ENCODE data around the gene DENND6B.
"Not testable (repeated sequence)": the region's sequence is repeated elsewhere in the genome, so short reads cannot be mapped to it uniquely, and the experiment has no call there.

DENND6B gene

DNA sequence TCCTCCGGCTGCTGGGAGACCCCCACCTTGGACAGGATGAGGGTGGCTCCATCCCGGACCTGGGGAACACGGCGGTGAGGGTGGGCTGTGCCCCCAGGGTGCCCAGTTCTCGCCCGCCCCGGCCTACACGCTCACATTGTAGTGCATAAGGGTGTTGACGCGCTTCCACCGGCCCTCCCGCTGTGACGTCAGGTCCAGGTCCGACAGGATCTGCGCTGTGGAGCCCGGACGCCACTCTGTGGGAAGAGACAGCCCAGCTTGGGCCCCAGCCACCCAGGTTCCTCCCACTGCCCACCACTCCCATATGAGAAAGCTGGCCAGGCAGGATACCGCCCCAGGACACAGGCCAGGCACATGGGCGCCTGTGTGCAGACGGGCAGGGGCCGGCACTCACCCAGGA, 48.4 kb downstream of the DENND6B start:
- H3K9me3 Mint-ChIP-seq, result no peaks in the 10 kb centered on the region
- DNase-seq (no peak), ATAC-seq (replicated peaks) (no peak)
- H3K36me3 Mint-ChIP-seq (ENCODE audit: insufficient read depth), result peaks cover 15% of the 10 kb centered on the region
- H3K27me3 Mint-ChIP-seq, result peaks cover 0 to 7% of the 10 kb centered on the region in 2 donors
- peaks cover 4 to 7% of the 10 kb centered on the region in 2 donors for H3K4me1 Mint-ChIP-seq (ENCODE audit: low read depth in 2 of 2)
- H3K4me3 Mint-ChIP-seq, result no peak overlapping the region
- no peak overlapping the region for H3K27ac Mint-ChIP-seq

- no peaks in the 10 kb centered on the region for H3K9me3 Mint-ChIP-seq
- H3K4me3 Mint-ChIP-seq, result no peak overlapping the region
- no peak overlapping the region for H3K27ac Mint-ChIP-seq
- peaks cover 0 to 7% of the 10 kb centered on the region in 2 donors for H3K27me3 Mint-ChIP-seq
- DNase-seq (no peak), ATAC-seq (replicated peaks) (no peak)
- peaks cover 15% of the 10 kb centered on the region for H3K36me3 Mint-ChIP-seq (ENCODE audit: insufficient read depth)
- H3K4me1 Mint-ChIP-seq (ENCODE audit: low read depth in 2 of 2), result peaks cover 4 to 8% of the 10 kb centered on the region in 2 donors
Observed at GRCh38 chr22:50277761-50278160, 49.1 kb downstream of the DENND6B start.

- H3K9me3 Mint-ChIP-seq, result no peaks in the 10 kb centered on the region
- H3K4me3 Mint-ChIP-seq, result no peak overlapping the region
- H3K27me3 Mint-ChIP-seq, result peaks cover 0 to 7% of the 10 kb centered on the region in 2 donors
- H3K27ac Mint-ChIP-seq, result no peak overlapping the region
- peaks cover 4 to 10% of the 10 kb centered on the region in 2 donors for H3K4me1 Mint-ChIP-seq (ENCODE audit: low read depth in 2 of 2)
- peaks cover 15% of the 10 kb centered on the region for H3K36me3 Mint-ChIP-seq (ENCODE audit: insufficient read depth)
- ATAC-seq (replicated peaks), result peak; percentile 75
- DNase-seq, result peak; percentile 35 to 44 (median 41)
Observed at GRCh38 chr22:50276143-50276542, 50.7 kb downstream of the DENND6B start.

GRCh38 chr22:50275181-50276055, 51.4 kb downstream of the DENND6B start:
- no peaks in the 10 kb centered on the region for H3K9me3 Mint-ChIP-seq
- DNase-seq, result no peak
- no peak overlapping the region for H3K27ac Mint-ChIP-seq
- peak overlapping the region in 1 of 2 donors; percentile 25 for H3K4me3 Mint-ChIP-seq
- H3K4me1 Mint-ChIP-seq (ENCODE audit: low read depth in 2 of 2), result peaks cover 8 to 13% of the 10 kb centered on the region in 2 donors
- peaks cover 12% of the 10 kb centered on the region for H3K36me3 Mint-ChIP-seq (ENCODE audit: insufficient read depth)
- peaks cover 0 to 7% of the 10 kb centered on the region in 2 donors for H3K27me3 Mint-ChIP-seq
- ATAC-seq (replicated peaks), result no peak

DNA sequence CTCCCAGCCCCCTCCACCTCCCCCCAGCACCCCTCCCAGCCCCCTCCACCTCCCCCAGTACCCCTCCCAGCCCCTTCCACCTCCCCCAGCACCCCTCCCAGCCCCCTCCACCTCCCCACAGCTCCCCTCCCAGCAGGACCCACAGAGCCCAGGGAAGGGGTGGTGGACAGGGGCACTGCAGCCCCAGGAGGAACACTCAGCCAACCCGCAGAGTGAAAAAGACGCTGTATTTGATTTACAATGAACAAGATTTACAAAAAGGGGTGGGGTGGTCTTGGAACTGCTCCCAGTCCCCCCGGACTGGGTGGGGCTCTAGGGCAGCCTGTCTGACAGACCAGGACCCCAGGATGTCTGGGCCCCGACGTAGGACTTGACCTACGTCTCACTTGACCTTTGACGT, 52.0 kb downstream of the DENND6B start:
- Mint-ChIP-seq H3K4me1 (ENCODE audit: low read depth in 2 of 2) (peaks cover 8 to 13% of the 10 kb centered on the region in 2 donors), H3K36me3 (ENCODE audit: insufficient read depth) (peaks cover 12% of the 10 kb centered on the region), H3K9me3 (no peaks in the 10 kb centered on the region), H3K4me3 (no peak overlapping the region), H3K27ac (no peak overlapping the region), H3K27me3 (peaks cover 0 to 7% of the 10 kb centered on the region in 2 donors)
- ATAC-seq (replicated peaks), result no peak
- DNase-seq, result no peak

- no peak overlapping the region for H3K27ac Mint-ChIP-seq
- DNase-seq (peak in 2 of 3 experiments; percentile 27 to 28), ATAC-seq (replicated peaks) (no peak)
Observed at GRCh38 chr22:50274311-50274710, 52.5 kb downstream of the DENND6B start.

DNA sequence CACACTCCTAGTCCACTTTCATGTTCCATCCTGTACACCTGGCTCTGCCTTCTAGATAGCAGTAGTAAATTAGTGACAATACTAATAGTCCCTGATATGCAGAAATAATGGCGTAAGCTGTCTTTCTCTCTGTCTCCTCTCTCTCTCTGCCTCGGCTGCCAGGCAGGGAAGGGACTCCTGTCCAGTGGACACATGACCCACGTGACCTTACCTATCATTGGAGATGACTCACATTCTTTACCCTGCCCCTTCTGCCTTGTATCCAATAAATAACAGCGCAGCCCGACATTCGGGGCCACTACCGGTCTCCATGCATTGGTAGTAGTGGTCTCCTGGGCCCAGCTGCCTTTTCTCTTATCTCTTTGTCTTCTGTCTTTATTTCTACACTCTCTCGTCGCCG, 53.0 kb downstream of the DENND6B start:
- not testable (repeated sequence) for DNase-seq, H3K4me3 Mint-ChIP-seq
- H3K4me1 Mint-ChIP-seq (ENCODE audit: low read depth in 2 of 2), result peaks cover 8 to 13% of the 10 kb centered on the region in 2 donors

More at GRCh38 chr22:50274311-50274710, 52.5 kb downstream of the DENND6B start:
- H3K36me3 Mint-ChIP-seq (ENCODE audit: insufficient read depth), result peaks cover 12% of the 10 kb centered on the region
- peaks cover 8 to 13% of the 10 kb centered on the region in 2 donors for H3K4me1 Mint-ChIP-seq (ENCODE audit: low read depth in 2 of 2)
- no peaks in the 10 kb centered on the region for H3K9me3 Mint-ChIP-seq
- peaks cover 0 to 7% of the 10 kb centered on the region in 2 donors for H3K27me3 Mint-ChIP-seq
- H3K4me3 Mint-ChIP-seq, result no peak overlapping the region

GRCh38 chr22:50273352-50273751, 53.5 kb downstream of the DENND6B start:
- not testable (repeated sequence) for DNase-seq; H3K27me3 Mint-ChIP-seq; ATAC-seq (replicated peaks); H3K9me3 Mint-ChIP-seq; H3K4me3 Mint-ChIP-seq
- Mint-ChIP-seq H3K4me1 (ENCODE audit: low read depth in 2 of 2) (peaks cover 8 to 13% of the 10 kb centered on the region in 2 donors), H3K36me3 (ENCODE audit: insufficient read depth) (peaks cover 12% of the 10 kb centered on the region), H3K27ac (peak overlapping the region in 1 of 2 donors; percentile 33)

More for the DNA sequence above, 53.0 kb downstream of the DENND6B start:
- Mint-ChIP-seq H3K36me3 (ENCODE audit: insufficient read depth) (peaks cover 12% of the 10 kb centered on the region), H3K27ac (peak overlapping the region in 1 of 2 donors; percentile 33)
- not testable (repeated sequence) for ATAC-seq (replicated peaks); H3K9me3 Mint-ChIP-seq; H3K27me3 Mint-ChIP-seq

DNA sequence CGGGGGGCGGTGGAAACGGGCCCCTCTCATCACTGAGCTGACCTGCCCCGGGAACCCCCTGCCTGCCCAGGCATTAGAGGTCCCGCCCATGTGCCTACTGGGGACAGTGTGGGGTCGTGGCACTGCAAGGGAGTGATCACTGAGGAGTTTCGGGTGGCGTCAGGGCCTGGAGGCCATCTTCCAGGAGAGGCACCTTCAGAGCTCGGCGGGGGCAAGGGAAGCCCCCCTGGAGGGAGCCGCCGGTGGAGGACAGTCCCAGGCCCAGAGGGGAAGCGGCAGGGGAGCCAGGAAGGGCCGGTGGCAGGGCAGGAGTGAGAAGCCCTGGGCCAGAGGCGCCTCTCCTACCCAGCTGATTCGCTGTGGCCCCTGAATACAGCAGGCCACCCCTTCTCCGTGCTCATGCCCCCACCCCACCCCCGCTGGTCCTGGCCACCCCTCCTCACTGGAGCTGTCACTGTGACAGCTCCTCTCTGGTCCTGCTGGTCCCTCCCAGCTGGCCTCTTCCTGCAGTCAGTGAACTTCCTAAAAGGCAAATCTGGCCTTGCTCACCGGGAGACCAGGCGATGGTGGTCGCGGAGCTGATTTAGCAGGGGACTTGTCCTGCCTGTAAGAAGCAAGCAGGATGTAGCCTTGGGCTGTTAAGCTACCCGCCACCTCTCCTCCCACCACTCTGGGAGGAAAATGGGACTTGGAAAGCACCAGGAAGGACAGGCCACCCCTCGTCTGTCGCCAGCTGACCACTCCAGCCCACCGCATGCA, 54.6 kb downstream of the DENND6B start:
- DNase-seq (no peak), ATAC-seq (replicated peaks) (no peak)
- H3K36me3 Mint-ChIP-seq (ENCODE audit: insufficient read depth), result peaks cover 12% of the 10 kb centered on the region
- H3K4me1 Mint-ChIP-seq (ENCODE audit: low read depth in 2 of 2), result peaks cover 8 to 13% of the 10 kb centered on the region in 2 donors
- H3K27ac Mint-ChIP-seq, result no peak overlapping the region
- peaks cover 0 to 7% of the 10 kb centered on the region in 2 donors for H3K27me3 Mint-ChIP-seq
- no peaks in the 10 kb centered on the region for H3K9me3 Mint-ChIP-seq
- H3K4me3 Mint-ChIP-seq, result peak overlapping the region in 1 of 2 donors; percentile 40

DNA sequence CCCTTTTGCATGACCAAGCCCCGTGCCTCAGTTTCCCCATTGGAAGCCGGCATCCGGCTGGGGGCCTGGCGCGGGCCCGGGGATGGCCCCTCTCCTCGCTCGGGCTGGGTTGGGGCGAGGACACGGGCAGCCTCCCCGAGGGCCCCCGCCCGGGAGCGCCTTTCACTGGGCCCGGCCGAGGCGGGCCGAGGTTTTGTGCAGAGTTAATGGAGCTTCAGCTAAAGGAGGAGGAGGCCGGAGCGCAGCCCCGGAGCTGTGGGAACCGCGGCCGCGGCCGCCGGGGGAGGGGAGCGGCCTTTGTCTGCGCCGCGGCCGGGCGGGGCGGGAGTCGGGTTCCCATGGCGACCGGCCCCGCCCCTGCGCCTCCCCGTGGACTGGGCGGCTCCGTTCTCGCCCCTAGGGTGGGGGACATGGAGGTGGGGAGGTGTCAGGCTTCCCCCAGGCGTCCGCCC, 55.3 kb downstream of the DENND6B start:
- Mint-ChIP-seq H3K4me3 (peak overlapping the region in 1 of 2 donors; percentile 74), H3K36me3 (ENCODE audit: insufficient read depth) (peaks cover 10% of the 10 kb centered on the region), H3K4me1 (ENCODE audit: low read depth in 2 of 2) (peaks cover 8 to 13% of the 10 kb centered on the region in 2 donors), H3K27me3 (peaks cover 0 to 7% of the 10 kb centered on the region in 2 donors), H3K27ac (no peak overlapping the region), H3K9me3 (no peaks in the 10 kb centered on the region)
- DNase-seq, result peak; percentile 36 to 38 (median 37)
- ATAC-seq (replicated peaks), result peak; percentile 11

GRCh38 chr22:50270666-50271394, 56.0 kb downstream of the DENND6B start:
- Mint-ChIP-seq H3K4me3 (peak overlapping the region; percentile 74 to 79), H3K27ac (no peak overlapping the region), H3K4me1 (ENCODE audit: low read depth in 2 of 2) (peaks cover 8 to 13% of the 10 kb centered on the region in 2 donors), H3K27me3 (peaks cover 0 to 7% of the 10 kb centered on the region in 2 donors), H3K36me3 (ENCODE audit: insufficient read depth) (peaks cover 7% of the 10 kb centered on the region), H3K9me3 (no peaks in the 10 kb centered on the region)
- DNase-seq (peak; percentile 69 to 74 (median 73)), ATAC-seq (replicated peaks) (peak; percentile 70)

DNA sequence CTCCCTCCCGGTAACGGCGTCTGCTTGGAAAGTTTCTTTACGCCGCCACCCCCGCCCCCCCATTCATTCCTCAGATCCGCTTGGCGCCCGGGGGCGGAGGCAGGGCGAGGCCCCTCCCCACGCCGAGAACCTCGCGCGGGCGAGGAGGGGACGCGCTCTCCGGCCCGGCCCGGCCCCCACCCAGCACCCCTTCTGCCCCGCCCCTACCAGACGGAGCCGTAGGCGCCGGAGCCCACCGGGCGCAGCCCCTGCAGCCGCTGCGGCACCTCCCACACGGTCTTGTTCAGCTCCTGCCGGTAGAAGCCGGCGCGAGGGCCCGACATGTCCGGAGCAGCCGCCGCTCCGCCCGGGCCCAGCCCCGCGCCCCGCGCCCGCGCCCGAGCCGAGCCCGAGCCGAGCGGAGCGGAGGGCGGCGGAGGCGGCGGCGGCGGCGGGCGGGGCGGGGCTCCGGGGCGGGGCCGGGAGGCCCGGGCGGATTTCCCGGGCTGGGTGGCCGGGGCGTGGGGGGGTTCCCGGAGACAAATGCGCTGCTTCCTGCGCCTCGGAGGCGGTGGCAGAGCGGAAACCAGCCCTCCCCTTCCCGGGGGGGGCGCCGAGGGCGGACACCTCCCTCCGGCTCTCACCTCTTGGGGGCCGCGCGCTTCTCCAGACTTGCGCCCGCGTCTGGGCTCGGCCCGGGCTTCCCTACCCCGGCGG, 56.7 kb downstream of the DENND6B start, which contains the start of gene MAPK11:
MAPK11 (minus strand) TSS at position 411 of the 696 bp plus-strand sequence; CDS start at position 323, 88 bp downstream.
- H3K4me3 Mint-ChIP-seq, result peak within 1 kb of the TSS; percentile 74 to 79
- peaks cover 0 to 7% of the 10 kb centered on the region in 2 donors for H3K27me3 Mint-ChIP-seq
- ATAC-seq (replicated peaks), result peak; percentile 71
- H3K27ac Mint-ChIP-seq, result no peak within 1 kb of the TSS
- peaks cover 8 to 13% of the 10 kb centered on the region in 2 donors for H3K4me1 Mint-ChIP-seq (ENCODE audit: low read depth in 2 of 2)
- DNase-seq, result peak; percentile 54 to 67 (median 63)
- H3K9me3 Mint-ChIP-seq, result no peaks in the 10 kb centered on the region
- H3K36me3 Mint-ChIP-seq (ENCODE audit: insufficient read depth), result peaks cover 2% of the 10 kb centered on the region

All from effector memory CD8-positive, alpha-beta T cell (primary cell).